SIG-M5 treated with dmso at 0.1 percent for 504 hours (cell line): Measurements from ENCODE around the gene FAM222A.

ENCODE experiments used
- DNase-seq: peaks from one replicate; lab custom pipeline; 2025; ENCODE audit not compliant: unreplicated experiment; lab: John Stamatoyannopoulos, UW

The FAM222A gene

GRCh38 chr12:109770861-109771670 is 57.4 kb downstream of the FAM222A start:
- no peak for DNase-seq

- DNase-seq = no peak
Measured at GRCh38 chr12:109771746-109772621, 58.4 kb downstream of the FAM222A start.

- DNase-seq = no peak
Measured at GRCh38 chr12:109772622-109773321, 59.1 kb downstream of the FAM222A start.

- no peak for DNase-seq
Measured at GRCh38 chr12:109773384-109774011, 59.9 kb downstream of the FAM222A start.

GRCh38 chr12:109775172-109775881 is 61.7 kb downstream of the FAM222A start:
- DNase-seq = peak; percentile 49

GRCh38 chr12:109776624-109777023 is 63.0 kb downstream of the FAM222A start:
- no peak for DNase-seq

- DNase-seq = peak; percentile 45
Measured at GRCh38 chr12:109777544-109777943, 63.9 kb downstream of the FAM222A start.

GRCh38 chr12:109778684-109779083 is 65.1 kb downstream of the FAM222A start:
- no peak for DNase-seq

GRCh38 chr12:109779382-109779781 is 65.8 kb downstream of the FAM222A start:
- peak; percentile 37 for DNase-seq

GRCh38 chr12:109781668-109782325 is 68.2 kb downstream of the FAM222A start:
- no peak for DNase-seq

- no peak for DNase-seq
Measured at GRCh38 chr12:109782326-109782703, 68.7 kb downstream of the FAM222A start.

GRCh38 chr12:109783135-109783964 is 69.7 kb downstream of the FAM222A start:
- DNase-seq = no peak

GRCh38 chr12:109783965-109784244 is 70.3 kb downstream of the FAM222A start:
- no peak for DNase-seq

GRCh38 chr12:109785854-109786253 is 72.2 kb downstream of the FAM222A start:
- DNase-seq = no peak

- no peak for DNase-seq
Measured at GRCh38 chr12:109786799-109787198, 73.2 kb downstream of the FAM222A start.

GRCh38 chr12:109789526-109790048 is 76.0 kb downstream of the FAM222A start:
- no peak for DNase-seq

- no peak for DNase-seq
Measured at GRCh38 chr12:109792992-109793391, 79.4 kb downstream of the FAM222A start.

GRCh38 chr12:109793411-109793810 is 79.8 kb downstream of the FAM222A start:
- no peak for DNase-seq
